Spleen (tissue), 11 donors: ENCODE data around the gene GRK5. TPM values are rescaled to one million over a fixed set of nuclear protein-coding genes. Genes with fewer than 3 reads are reported as not detected.
A peak's percentile ranks its signal among the peaks of the same experiment; 100 is the strongest.

ENCODE experiments used
- DNase-seq: peaks from one replicate; pipeline ENCODE4 v3.0.0-alpha.2; 2020
- H3K27ac ChIP-seq, 8 donors: fragments of 200-600 bp; sonication (generic) in 7 of 8; 1 replicate in 4 of 8; 2 replicates in 4 of 8; pipeline versions ENCODE4 v1.5.0 to v1.8.0; 2016 to 2021; ENCODE audit warnings: inconsistent platforms in 4 of 8, mild to moderate bottlenecking in 4 of 8, moderate library complexity in 1 of 8
- H3K27me3 ChIP-seq, 7 donors: fragments of 200-600 bp; sonication (generic) in 6 of 7; replicated peaks in 1 of 7; 1 replicate in 4 of 7; 2 replicates in 3 of 7; pipeline versions ENCODE4 v1.5.0 to v1.8.0; 2016 to 2021; ENCODE audit warnings: inconsistent platforms in 3 of 7, mild to moderate bottlenecking in 1 of 7
- H3K36me3 ChIP-seq, 6 donors: fragments of 200-600 bp; sonication (generic) in 5 of 6; 1 replicate in 4 of 6; 2 replicates in 2 of 6; pipeline versions ENCODE4 v1.5.0 to v1.8.0; 2016 to 2021; ENCODE audit warnings: inconsistent platforms in 2 of 6
- H3K4me1 ChIP-seq, 6 donors: fragments of 200-600 bp; sonication (generic) in 5 of 6; 1 replicate in 3 of 6; 2 replicates in 3 of 6; pipeline versions ENCODE4 v1.5.0 to v1.8.0; 2016 to 2021; ENCODE audit warnings: inconsistent platforms in 3 of 6
- H3K4me3 ChIP-seq, 8 donors: fragments of 200-600 bp; sonication (generic) in 7 of 8; 1 replicate in 4 of 8; 2 replicates in 4 of 8; pipeline versions ENCODE4 v1.5.0 to v1.8.0; 2016 to 2021; ENCODE audit warnings: inconsistent platforms in 4 of 8, mild to moderate bottlenecking in 4 of 8, moderate library complexity in 2 of 8
- H3K9me3 ChIP-seq, 8 donors: fragments of 200-600 bp; sonication (generic) in 7 of 8; 1 replicate in 4 of 8; 2 replicates in 4 of 8; pipeline versions ENCODE4 v1.5.0 to v1.8.0; 2016 to 2021; ENCODE audit warnings: inconsistent platforms in 4 of 8
- POLR2A ChIP-seq, 3 donors: fragments of 450-650 bp; IDR thresholded peaks; one replicate each; pipeline ENCODE4 v1.5.1; 2017; ENCODE audit warnings: antibody characterized with exemption in 3 of 3, mild to moderate bottlenecking in 1 of 3
- POLR2AphosphoS5 ChIP-seq, 3 donors: sonication (generic); formaldehyde crosslinking; IDR thresholded peaks; one replicate each; pipeline ENCODE4 v1.5.1; 2017; ENCODE audit warnings: antibody characterized with exemption in 3 of 3
- WGBS, 5 donors: extraction: QIAGEN DNeasy Blood & Tissue Kit in 3 of 5; methylation state at CpG; one replicate each; pipeline versions ENCODE4 v1.1.5 to v1.1.7; 2013 to 2018; 5-methylcytosine and 5-hydroxymethylcytosine counted together
- intact Hi-C: fragments of 100-400 bp; cut with DNase I; formaldehyde crosslinking; loops from one replicate; pipeline ENCODE4 v1.15.0; 2023; ENCODE audit warnings: low total_unique reads
- polyA plus RNA-seq, 3 donors: library from polyadenylated mRNA; stranded (reverse); fragments of 200-250 nt; gene quantifications; one replicate each; pipeline ENCODE4 v1.2.1, GENCODE V29; 2013
- total RNA-seq, 7 donors: library from RNA; depleted of rRNA in 3 of 7; stranded (reverse); fragments of >200 nt in 3 of 7; fragmentation: NEBNext Ultra II Directional in 4 of 7; extraction: Animal tissue kit (Norgen Biotek cat#: 25700) in 4 of 7; gene quantifications; one replicate each; pipeline versions ENCODE4 v1.1.0 to v1.2.1, GENCODE V29; 2016 to 2021
- TF ChIP-seq, protein P1 (sequence below), 11 experiments: fragments of 200-600 bp in 7 of 11; fragments of 450-650 bp in 4 of 11; sonication (generic) in 4 of 11; IDR thresholded peaks in 8 of 11; conservative IDR thresholded peaks in 3 of 11; 1 replicate in 7 of 11; 2 replicates in 4 of 11; pipeline versions ENCODE4 v1.4.0 to v1.8.0; 2016 to 2021; ENCODE audit warnings: antibody characterized with exemption in 11 of 11, inconsistent platforms in 4 of 11, mild to moderate bottlenecking in 1 of 11
- donor health status: healthy with polysubstance abuse.
- donor health status: DM: no; HTN: no; CAD: no; lungs with moderate emphysema.
- donor health status: DM: no; HTN: no; CAD: no.
- donor health status: Bipolar disorder and iron deficiency.
- donor health status: healthy.
- donor health status: DM: no; HTN: no; CAD: no.
- donor health status: DM: yes; HTN: yes; CAD: no.

Gene GRK5
- total and polyA plus RNA-seq, 10 donors = 15.5 to 85.2 (median 52.1) TPM

DNA sequence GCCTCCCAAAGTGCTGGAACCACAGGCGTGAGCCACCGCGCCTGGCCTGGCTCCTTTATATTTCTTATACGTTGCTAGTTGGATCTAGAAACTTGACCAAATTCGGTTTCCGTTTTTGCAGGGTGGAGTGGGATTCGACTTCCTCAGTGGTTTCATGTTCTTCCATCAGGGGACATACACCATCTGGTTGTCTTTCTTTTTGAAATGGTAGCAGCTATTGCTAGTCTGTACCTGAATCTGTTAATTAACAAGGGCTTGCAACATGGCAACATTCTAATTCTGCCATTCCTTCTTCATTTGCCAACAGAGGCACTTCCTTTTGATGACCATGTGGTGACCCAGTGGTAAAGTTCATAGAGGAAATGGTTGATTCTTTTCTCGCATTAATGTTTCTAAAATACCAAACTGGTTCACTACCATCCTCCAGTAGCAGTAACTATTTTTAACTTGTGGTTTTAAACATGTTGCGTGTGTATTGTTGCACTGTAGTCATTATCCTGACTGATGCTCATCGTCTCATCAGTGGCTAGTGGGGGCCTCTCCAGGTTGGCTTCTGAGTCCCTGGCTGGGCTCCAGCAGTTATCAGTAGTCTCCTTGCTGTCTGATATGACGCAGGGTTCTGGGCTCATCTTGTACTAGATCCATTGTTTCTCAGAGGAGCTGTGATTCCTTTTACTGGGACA is 175.9 kb downstream of the GRK5 start:
- H3K9me3 ChIP-seq = no peaks in the 10 kb centered on the region
- no peaks in the 10 kb centered on the region for H3K27me3 ChIP-seq
- intact Hi-C loops = no loop called here
- 71 to 77% (median 72%) methylated on average over 11 of the region's 11 CpGs for WGBS, 5 donors
- H3K4me1 ChIP-seq = peaks cover 0 to 36% (median 16%) of the 10 kb centered on the region in 6 donors
- no peak for DNase-seq
- TF ChIP-seq POLR2A (IDR thresholded peaks at IDR 0.05) (no peak), POLR2AphosphoS5 (IDR thresholded peaks at IDR 0.05) (no peak)
- TF ChIP-seq, protein P1, sequence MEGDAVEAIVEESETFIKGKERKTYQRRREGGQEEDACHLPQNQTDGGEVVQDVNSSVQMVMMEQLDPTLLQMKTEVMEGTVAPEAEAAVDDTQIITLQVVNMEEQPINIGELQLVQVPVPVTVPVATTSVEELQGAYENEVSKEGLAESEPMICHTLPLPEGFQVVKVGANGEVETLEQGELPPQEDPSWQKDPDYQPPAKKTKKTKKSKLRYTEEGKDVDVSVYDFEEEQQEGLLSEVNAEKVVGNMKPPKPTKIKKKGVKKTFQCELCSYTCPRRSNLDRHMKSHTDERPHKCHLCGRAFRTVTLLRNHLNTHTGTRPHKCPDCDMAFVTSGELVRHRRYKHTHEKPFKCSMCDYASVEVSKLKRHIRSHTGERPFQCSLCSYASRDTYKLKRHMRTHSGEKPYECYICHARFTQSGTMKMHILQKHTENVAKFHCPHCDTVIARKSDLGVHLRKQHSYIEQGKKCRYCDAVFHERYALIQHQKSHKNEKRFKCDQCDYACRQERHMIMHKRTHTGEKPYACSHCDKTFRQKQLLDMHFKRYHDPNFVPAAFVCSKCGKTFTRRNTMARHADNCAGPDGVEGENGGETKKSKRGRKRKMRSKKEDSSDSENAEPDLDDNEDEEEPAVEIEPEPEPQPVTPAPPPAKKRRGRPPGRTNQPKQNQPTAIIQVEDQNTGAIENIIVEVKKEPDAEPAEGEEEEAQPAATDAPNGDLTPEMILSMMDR (IDR thresholded peaks at IDR 0.05 in 8 of 11, conservative IDR thresholded peaks at IDR 0.05 in 3 of 11) = no peak
- no peak overlapping the region for H3K4me3 ChIP-seq
- H3K36me3 ChIP-seq = peaks cover 0 to 60% (median 13%) of the 10 kb centered on the region in 6 donors
- peak overlapping the region in 4 of 8 donors; percentile 15 to 61 (median 28) for H3K27ac ChIP-seq

DNA sequence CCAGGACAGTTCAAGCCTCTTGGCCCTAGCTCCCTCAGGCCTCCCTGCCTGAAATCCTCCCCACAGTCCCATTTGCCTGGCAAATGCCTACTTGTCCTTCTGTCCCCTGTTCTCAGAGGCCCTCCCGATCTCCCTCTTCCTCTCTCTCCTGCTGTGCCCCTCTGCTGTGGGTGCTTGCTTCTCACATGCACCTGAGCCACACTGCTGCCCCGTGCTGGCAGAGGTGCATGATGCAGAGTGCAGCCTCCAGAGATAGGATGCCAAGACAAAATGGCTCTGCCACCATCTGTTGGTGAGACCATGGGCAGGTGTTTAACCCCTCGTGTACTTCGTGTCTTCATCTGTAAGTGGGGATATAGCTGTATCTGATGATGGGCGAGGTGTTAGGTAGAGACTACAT is 176.8 kb downstream of the GRK5 start:
- Histone ChIP-seq H3K27me3 (no peaks in the 10 kb centered on the region), H3K4me1 (peaks cover 0 to 28% (median 15%) of the 10 kb centered on the region in 6 donors), H3K27ac (peak overlapping the region in 2 of 8 donors; percentile 30 to 61), H3K9me3 (no peaks in the 10 kb centered on the region), H3K36me3 (peaks cover 0 to 68% (median 13%) of the 10 kb centered on the region in 6 donors), H3K4me3 (no peak overlapping the region)
- intact Hi-C loops = no loop called here
- DNase-seq = no peak
- TF ChIP-seq, protein P1 (IDR thresholded peaks at IDR 0.05 in 8 of 11, conservative IDR thresholded peaks at IDR 0.05 in 3 of 11) = no peak
- TF ChIP-seq POLR2A (IDR thresholded peaks at IDR 0.05) (no peak), POLR2AphosphoS5 (IDR thresholded peaks at IDR 0.05) (no peak)
- WGBS, 5 donors = 93 to 96% (median 94%) methylated on average over 5 of the region's 5 CpGs

DNA sequence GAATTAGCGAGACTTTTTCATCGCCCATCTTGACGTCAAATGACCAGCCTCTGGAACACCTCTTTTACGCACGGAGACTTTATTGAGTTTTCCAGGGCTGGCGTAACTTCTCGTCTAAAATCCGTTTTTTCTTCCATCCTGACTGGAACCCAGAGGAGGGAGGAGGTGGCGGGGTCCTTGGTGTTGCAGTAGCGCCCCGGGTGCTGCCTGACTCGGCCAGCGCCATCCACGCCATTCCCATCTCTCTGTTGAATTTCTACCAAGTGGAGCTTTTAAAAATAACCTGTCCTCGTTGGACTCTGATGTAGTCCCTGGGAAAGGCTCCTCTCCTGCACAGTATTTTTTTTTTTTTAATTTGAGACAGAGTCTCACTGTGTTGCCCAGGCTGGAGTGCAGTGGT is 179.3 kb downstream of the GRK5 start:
- Histone ChIP-seq H3K9me3 (no peaks in the 10 kb centered on the region), H3K27me3 (no peaks in the 10 kb centered on the region), H3K36me3 (peaks cover 0 to 59% (median 4%) of the 10 kb centered on the region in 6 donors), H3K27ac (no peak overlapping the region), H3K4me3 (no peak overlapping the region), H3K4me1 (peaks cover 0 to 31% (median 16%) of the 10 kb centered on the region in 6 donors)
- TF ChIP-seq POLR2A (IDR thresholded peaks at IDR 0.05) (no peak), POLR2AphosphoS5 (IDR thresholded peaks at IDR 0.05) (no peak)
- TF ChIP-seq, protein P1 (IDR thresholded peaks at IDR 0.05 in 8 of 11, conservative IDR thresholded peaks at IDR 0.05 in 3 of 11) = no peak
- no peak for DNase-seq
- 93 to 97% (median 96%) methylated on average over 15 of the region's 15 CpGs for WGBS, 5 donors
- intact Hi-C loops = no loop called here

DNA sequence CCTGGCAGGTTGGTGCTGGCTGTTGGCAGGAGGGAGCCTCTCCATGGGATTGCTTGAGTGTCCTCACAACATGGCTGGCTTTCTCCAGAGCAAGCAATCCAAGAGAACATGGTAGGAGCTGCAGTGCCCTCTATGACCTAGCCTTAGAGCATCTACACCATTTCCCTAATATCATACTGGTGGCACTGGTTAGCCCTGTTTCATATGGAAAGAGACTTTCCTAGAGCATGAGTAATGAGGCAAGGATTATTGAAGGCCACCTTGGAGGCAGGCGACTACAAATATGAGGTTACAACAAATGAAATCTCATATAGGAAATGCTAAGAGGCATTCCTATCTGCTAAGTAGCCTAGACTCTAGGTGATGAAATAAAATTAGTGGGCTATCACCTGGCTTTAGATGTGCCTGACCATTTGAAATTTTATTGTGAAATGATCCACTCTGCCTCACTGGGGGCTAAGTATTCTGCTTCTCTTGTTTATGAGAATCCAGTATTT is 181.5 kb downstream of the GRK5 start:
- no peak for DNase-seq
- H3K4me1 ChIP-seq = peaks cover 0 to 34% (median 17%) of the 10 kb centered on the region in 6 donors
- intact Hi-C loops = no loop called here
- no peaks in the 10 kb centered on the region for H3K27me3 ChIP-seq
- 97 to 100% (median 100%) methylated on average over 1 of the region's 1 CpG for WGBS, 5 donors
- no peak overlapping the region for H3K27ac ChIP-seq
- peaks cover 0 to 40% (median 0%) of the 10 kb centered on the region in 6 donors for H3K36me3 ChIP-seq
- no peak overlapping the region for H3K4me3 ChIP-seq
- H3K9me3 ChIP-seq = no peaks in the 10 kb centered on the region
- TF ChIP-seq, protein P1 (IDR thresholded peaks at IDR 0.05 in 8 of 11, conservative IDR thresholded peaks at IDR 0.05 in 3 of 11) = no peak
- no peak for TF ChIP-seq POLR2A (IDR thresholded peaks at IDR 0.05)
- no peak for TF ChIP-seq POLR2AphosphoS5 (IDR thresholded peaks at IDR 0.05)
